ENCODE results near the gene WDR33.

DNA sequence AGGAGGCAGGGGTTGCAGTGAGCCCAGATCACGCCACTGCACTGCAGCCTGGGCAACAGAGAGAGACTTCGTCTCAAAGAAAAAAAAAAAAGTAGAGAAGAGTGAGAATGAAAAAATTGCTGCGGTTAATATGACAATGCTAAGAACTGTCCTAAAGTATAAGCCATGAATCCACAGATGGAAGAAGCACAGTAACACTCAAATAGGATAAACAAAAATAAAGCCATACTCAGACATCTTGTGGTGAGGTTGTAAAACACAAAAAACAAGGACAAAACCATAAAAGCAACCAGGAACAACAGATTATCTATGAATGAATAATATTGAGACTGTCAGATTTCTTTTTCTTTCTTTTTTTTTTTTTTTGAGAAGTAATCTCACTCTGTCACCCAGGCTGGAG, 24.0 kb upstream of the WDR33 start:
- TF ChIP-seq POLR2A (IDR thresholded peaks at IDR 0.05; ENCODE audit: low read length) (no peak), GATA1 (IDR thresholded peaks at IDR 0.05; ENCODE audit: low read depth, low read length) (no peak)

Measured in erythroblast (primary cell).